ENCODE measurements around the gene ZNF335. TPM values are rescaled to one million over a fixed set of nuclear protein-coding genes. Genes with fewer than 3 reads are reported as not detected.

Gene ZNF335, protein sequence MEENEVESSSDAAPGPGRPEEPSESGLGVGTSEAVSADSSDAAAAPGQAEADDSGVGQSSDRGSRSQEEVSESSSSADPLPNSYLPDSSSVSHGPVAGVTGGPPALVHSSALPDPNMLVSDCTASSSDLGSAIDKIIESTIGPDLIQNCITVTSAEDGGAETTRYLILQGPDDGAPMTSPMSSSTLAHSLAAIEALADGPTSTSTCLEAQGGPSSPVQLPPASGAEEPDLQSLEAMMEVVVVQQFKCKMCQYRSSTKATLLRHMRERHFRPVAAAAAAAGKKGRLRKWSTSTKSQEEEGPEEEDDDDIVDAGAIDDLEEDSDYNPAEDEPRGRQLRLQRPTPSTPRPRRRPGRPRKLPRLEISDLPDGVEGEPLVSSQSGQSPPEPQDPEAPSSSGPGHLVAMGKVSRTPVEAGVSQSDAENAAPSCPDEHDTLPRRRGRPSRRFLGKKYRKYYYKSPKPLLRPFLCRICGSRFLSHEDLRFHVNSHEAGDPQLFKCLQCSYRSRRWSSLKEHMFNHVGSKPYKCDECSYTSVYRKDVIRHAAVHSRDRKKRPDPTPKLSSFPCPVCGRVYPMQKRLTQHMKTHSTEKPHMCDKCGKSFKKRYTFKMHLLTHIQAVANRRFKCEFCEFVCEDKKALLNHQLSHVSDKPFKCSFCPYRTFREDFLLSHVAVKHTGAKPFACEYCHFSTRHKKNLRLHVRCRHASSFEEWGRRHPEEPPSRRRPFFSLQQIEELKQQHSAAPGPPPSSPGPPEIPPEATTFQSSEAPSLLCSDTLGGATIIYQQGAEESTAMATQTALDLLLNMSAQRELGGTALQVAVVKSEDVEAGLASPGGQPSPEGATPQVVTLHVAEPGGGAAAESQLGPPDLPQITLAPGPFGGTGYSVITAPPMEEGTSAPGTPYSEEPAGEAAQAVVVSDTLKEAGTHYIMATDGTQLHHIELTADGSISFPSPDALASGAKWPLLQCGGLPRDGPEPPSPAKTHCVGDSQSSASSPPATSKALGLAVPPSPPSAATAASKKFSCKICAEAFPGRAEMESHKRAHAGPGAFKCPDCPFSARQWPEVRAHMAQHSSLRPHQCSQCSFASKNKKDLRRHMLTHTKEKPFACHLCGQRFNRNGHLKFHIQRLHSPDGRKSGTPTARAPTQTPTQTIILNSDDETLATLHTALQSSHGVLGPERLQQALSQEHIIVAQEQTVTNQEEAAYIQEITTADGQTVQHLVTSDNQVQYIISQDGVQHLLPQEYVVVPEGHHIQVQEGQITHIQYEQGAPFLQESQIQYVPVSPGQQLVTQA (N-terminal part only)
- 8.5 and 11.5 TPM in 2 replicates for total RNA-seq (ENCODE audit: low replicate concordance)

DNA sequence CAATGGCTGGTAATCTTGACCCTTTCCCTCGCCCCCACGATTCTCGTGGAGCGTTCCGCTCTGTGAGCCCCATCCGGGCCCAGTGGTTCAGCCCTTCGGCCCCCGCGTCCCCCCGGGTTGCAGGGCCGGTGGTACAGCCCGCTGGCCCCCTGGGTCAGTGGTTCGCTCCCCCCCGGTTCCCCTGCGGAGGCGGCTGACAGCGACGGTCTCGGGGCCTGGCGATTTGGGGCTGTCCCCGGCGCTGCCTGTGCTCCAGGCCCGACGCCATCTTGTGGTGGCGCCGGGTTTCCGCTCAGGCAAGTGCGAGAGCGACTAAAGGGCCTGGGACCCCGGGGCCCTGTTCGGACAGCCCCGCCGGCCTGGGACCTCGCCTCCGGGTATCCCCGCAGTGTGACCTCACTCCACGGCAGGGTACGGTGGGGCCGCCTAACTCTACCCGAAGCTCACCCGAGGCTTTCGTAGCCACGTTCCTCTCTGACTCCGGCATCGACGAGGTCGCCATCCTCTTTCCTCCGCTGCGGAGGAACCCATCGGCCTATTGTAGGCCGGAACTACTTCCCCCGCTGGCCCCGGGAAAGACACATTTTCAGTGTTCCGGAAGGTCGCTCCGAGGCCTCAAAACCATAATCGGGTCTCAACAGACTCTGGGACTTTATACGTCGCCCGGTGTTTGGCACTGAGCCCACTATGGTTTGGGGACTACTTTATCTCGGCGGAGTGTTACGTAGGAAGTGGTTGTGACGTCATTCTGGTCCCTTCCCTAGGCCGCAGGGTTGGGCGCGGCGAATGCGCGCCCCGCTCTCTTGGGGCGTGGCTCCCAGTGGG is at the start of gene ZNF335:
Gene ZNF335, minus strand, starts transcription at position 529 of the 825 bp plus-strand sequence. CDS start 793 bp downstream, outside the sequence.

GRCh38 chr20:45934586-45935415 is 37.2 kb downstream of the ZNF335 start, which contains the start of gene PCIF1:
PCIF1 (plus strand) TSS chr20:45934683; CDS start chr20:45939000, 4,317 bp downstream.

GRCh38 chr20:45911486-45912343 is 60.3 kb downstream of the ZNF335 start, which contains the start of gene PLTP:
PLTP (minus strand) TSS chr20:45912155; CDS start chr20:45911452, 703 bp downstream.

Other genes with a start within 250 kb of the ZNF335 start
- gene SPINT4, start 249.9 kb downstream of the ZNF335 start, total RNA-seq (ENCODE audit: low replicate concordance) = not detected in 2 replicates
- gene WFDC3, start 180.3 kb downstream of the ZNF335 start, total RNA-seq (ENCODE audit: low replicate concordance) = not detected in 2 replicates
- 13.3 and 16.0 TPM in 2 replicates for gene DNTTIP1, start 180.2 kb downstream of the ZNF335 start, total RNA-seq (ENCODE audit: low replicate concordance)
- 1.6 and 7.7 TPM in 2 replicates for gene UBE2C, start 159.6 kb downstream of the ZNF335 start, total RNA-seq (ENCODE audit: low replicate concordance)
- gene TNNC2, start 144.9 kb downstream of the ZNF335 start, total RNA-seq (ENCODE audit: low replicate concordance) = 0.15 and 13.1 TPM in 2 replicates
- gene SNX21, start 138.4 kb downstream of the ZNF335 start, total RNA-seq (ENCODE audit: low replicate concordance) = 27.1 and 64.9 TPM in 2 replicates
- 33.2 and 35.2 TPM in 2 replicates for gene ACOT8, start 114.8 kb downstream of the ZNF335 start, total RNA-seq (ENCODE audit: low replicate concordance)
- gene ZSWIM3, start 114.6 kb downstream of the ZNF335 start, total RNA-seq (ENCODE audit: low replicate concordance) = 5.9 and 6.7 TPM in 2 replicates
- gene ZSWIM1, start 91.0 kb downstream of the ZNF335 start, total RNA-seq (ENCODE audit: low replicate concordance) = 2.9 and 3.5 TPM in 2 replicates
- gene SPATA25, start 84.6 kb downstream of the ZNF335 start, total RNA-seq (ENCODE audit: low replicate concordance) = 0.12 and 0.60 TPM in 2 replicates
- 2.0 and 3.5 TPM in 2 replicates for gene NEURL2, start 81.0 kb downstream of the ZNF335 start, total RNA-seq (ENCODE audit: low replicate concordance)
- gene CTSA, start 80.9 kb downstream of the ZNF335 start, total RNA-seq (ENCODE audit: low replicate concordance) = 58.2 and 124 TPM in 2 replicates
- gene PLTP, start 60.0 kb downstream of the ZNF335 start, total RNA-seq (ENCODE audit: low replicate concordance) = 21.9 and 59.8 TPM in 2 replicates
- 4.9 and 7.0 TPM in 2 replicates for gene PCIF1, start 37.5 kb downstream of the ZNF335 start, total RNA-seq (ENCODE audit: low replicate concordance)
- gene MMP9, start 36.7 kb upstream of the ZNF335 start, total RNA-seq (ENCODE audit: low replicate concordance) = not detected in 2 replicates
- gene SLC12A5, start 57.0 kb upstream of the ZNF335 start, total RNA-seq (ENCODE audit: low replicate concordance) = under 0.01 TPM in 1 of 2 replicates, not detected in the other
- 6.3 and 6.8 TPM in 2 replicates for gene NCOA5, start 117.8 kb upstream of the ZNF335 start, total RNA-seq (ENCODE audit: low replicate concordance)
- gene CD40, start 146.1 kb upstream of the ZNF335 start, total RNA-seq (ENCODE audit: low replicate concordance) = 1.9 and 7.8 TPM in 2 replicates